H1 (cell line): ENCODE results near the gene UCP2. TPM values are rescaled to one million over a fixed set of nuclear protein-coding genes. Genes with fewer than 3 reads are reported as not detected.

Experiments
- BACH1 ChIP-seq: IDR thresholded peaks from 2 replicates; pipeline ENCODE4 v1.6.1; 2012; ENCODE audit warnings: low read length, improper control_type of control experiment
- CREB1 ChIP-seq: IDR thresholded peaks from 2 replicates; pipeline ENCODE4 v1.6.1; 2012; ENCODE audit warnings: inconsistent platforms
- POLR2AphosphoS5 ChIP-seq: IDR thresholded peaks from 2 replicates; pipeline ENCODE4 v1.6.1; 2011; ENCODE audit warnings: low read depth, low read length
- RBBP5 ChIP-seq: IDR thresholded peaks from 2 replicates; pipeline ENCODE4 v1.7.1; 2012; ENCODE audit warnings: low read depth, mild to moderate bottlenecking, inconsistent platforms, low read length, moderate library complexity, borderline replicate concordance
- RNF2 ChIP-seq: fragments of 200-900, 300-1000 bp; sonication (generic); IDR thresholded peaks from 2 replicates; pipeline ENCODE4 v1.7.1; 2016; ENCODE audit warnings: borderline replicate concordance, low read depth, mild to moderate bottlenecking, antibody characterized with exemption, low read length; ENCODE audit not compliant: poor library complexity, severe bottlenecking; ENCODE audit errors: missing control alignments
- polyA plus RNA-seq, 7 experiments: library from polyadenylated mRNA; depleted of rRNA in 3 of 7; stranded (reverse) in 5 of 7; unstranded in 2 of 7; fragments of >200 nt in 5 of 7; fragments of 200-250 nt in 2 of 7; gene quantifications; 1 replicate in 5 of 7; 2 replicates in 1 of 7; 4 replicates in 1 of 7; pipeline versions ENCODE4 v1.2.1 to v1.2.3, GENCODE V29; 2011 to 2013; ENCODE audit warnings: missing spikeins in 2 of 7, mixed read lengths in 2 of 7
- total RNA-seq: library from RNA; stranded (reverse); fragmentation: NEBNext Ultra II Directional; extraction: Animal tissue kit (Norgen Biotek cat#: 25700); gene quantifications from 2 replicates; pipeline ENCODE4 v1.2.1, GENCODE V29; 2021

Gene UCP2
- total and polyA plus RNA-seq, 2 of the 8 experiments (the other 6 are each of a cell fraction or from before 2014, with no cell fraction given): 46.2 to 55.2 TPM

- TF ChIP-seq RNF2: no peak
- no peak for TF ChIP-seq POLR2AphosphoS5
- no peak for TF ChIP-seq RBBP5
- TF ChIP-seq CREB1: no peak
- TF ChIP-seq BACH1: no peak
These were observed 8.9 kb upstream of the UCP2 start (continued) for GRCh38 chr11:73991471-73992006.
